Measurements from ENCODE around the gene GSTM5.

GSTM5 gene

GRCh38 chr1:109732390-109732881 is 20.4 kb downstream of the GSTM5 start:
- Histone ChIP-seq H3K9me3 (ENCODE audit: insufficient read depth, low read depth, low read length) (no peaks in the 10 kb centered on the region), H4K20me1 (ENCODE audit: insufficient read depth, low read length, poor library complexity, severe bottlenecking) (no peaks in the 10 kb centered on the region), H3K4me3 (ENCODE audit: low read length, poor library complexity, severe bottlenecking) (no peak overlapping the region), H3K4me1 (ENCODE audit: insufficient read depth, low read length, poor library complexity, severe bottlenecking) (no peaks in the 10 kb centered on the region), H3K36me3 (ENCODE audit: insufficient read depth, low read length) (no peaks in the 10 kb centered on the region), H3K9ac (ENCODE audit: low read depth, low read length, poor library complexity, severe bottlenecking) (no peak overlapping the region), H3K79me2 (ENCODE audit: insufficient read depth, low read length) (no peaks in the 10 kb centered on the region), H2AFZ (ENCODE audit: low read length) (no peak overlapping the region), H3K27me3 (ENCODE audit: insufficient read depth, low read length, poor library complexity, severe bottlenecking) (no peaks in the 10 kb centered on the region), H3F3A (ENCODE audit: low read depth) (no peaks in the 10 kb centered on the region), H3K4me2 (ENCODE audit: low read depth, low read length, poor library complexity, severe bottlenecking) (no peak overlapping the region), H3K9me2 (replicated peaks; ENCODE audit: low read depth, low read length) (no peaks in the 10 kb centered on the region)
- TF ChIP-seq EZH2phosphoT487 (IDR thresholded peaks at IDR 0.05; ENCODE audit: borderline replicate concordance), result no peak
- TF ChIP-seq, protein P1, sequence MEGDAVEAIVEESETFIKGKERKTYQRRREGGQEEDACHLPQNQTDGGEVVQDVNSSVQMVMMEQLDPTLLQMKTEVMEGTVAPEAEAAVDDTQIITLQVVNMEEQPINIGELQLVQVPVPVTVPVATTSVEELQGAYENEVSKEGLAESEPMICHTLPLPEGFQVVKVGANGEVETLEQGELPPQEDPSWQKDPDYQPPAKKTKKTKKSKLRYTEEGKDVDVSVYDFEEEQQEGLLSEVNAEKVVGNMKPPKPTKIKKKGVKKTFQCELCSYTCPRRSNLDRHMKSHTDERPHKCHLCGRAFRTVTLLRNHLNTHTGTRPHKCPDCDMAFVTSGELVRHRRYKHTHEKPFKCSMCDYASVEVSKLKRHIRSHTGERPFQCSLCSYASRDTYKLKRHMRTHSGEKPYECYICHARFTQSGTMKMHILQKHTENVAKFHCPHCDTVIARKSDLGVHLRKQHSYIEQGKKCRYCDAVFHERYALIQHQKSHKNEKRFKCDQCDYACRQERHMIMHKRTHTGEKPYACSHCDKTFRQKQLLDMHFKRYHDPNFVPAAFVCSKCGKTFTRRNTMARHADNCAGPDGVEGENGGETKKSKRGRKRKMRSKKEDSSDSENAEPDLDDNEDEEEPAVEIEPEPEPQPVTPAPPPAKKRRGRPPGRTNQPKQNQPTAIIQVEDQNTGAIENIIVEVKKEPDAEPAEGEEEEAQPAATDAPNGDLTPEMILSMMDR (conservative IDR thresholded peaks at IDR 0.05; ENCODE audit: low read length), result no peak

- H3F3A ChIP-seq (ENCODE audit: low read depth), result no peaks in the 10 kb centered on the region
- no peaks in the 10 kb centered on the region for H3K9me3 ChIP-seq (ENCODE audit: insufficient read depth, low read depth, low read length)
- no peaks in the 10 kb centered on the region for H3K79me2 ChIP-seq (ENCODE audit: insufficient read depth, low read length)
- TF ChIP-seq, protein P1 (conservative IDR thresholded peaks at IDR 0.05; ENCODE audit: low read length), result no peak
- TF ChIP-seq EZH2phosphoT487 (IDR thresholded peaks at IDR 0.05; ENCODE audit: borderline replicate concordance), result no peak
- no peaks in the 10 kb centered on the region for H4K20me1 ChIP-seq (ENCODE audit: insufficient read depth, low read length, poor library complexity, severe bottlenecking)
- no peaks in the 10 kb centered on the region for H3K4me1 ChIP-seq (ENCODE audit: insufficient read depth, low read length, poor library complexity, severe bottlenecking)
- no peak overlapping the region for H3K4me2 ChIP-seq (ENCODE audit: low read depth, low read length, poor library complexity, severe bottlenecking)
- H2AFZ ChIP-seq (ENCODE audit: low read length), result no peak overlapping the region
- no peaks in the 10 kb centered on the region for H3K36me3 ChIP-seq (ENCODE audit: insufficient read depth, low read length)
- H3K9ac ChIP-seq (ENCODE audit: low read depth, low read length, poor library complexity, severe bottlenecking), result no peak overlapping the region
- H3K4me3 ChIP-seq (ENCODE audit: low read length, poor library complexity, severe bottlenecking), result no peak overlapping the region
- no peaks in the 10 kb centered on the region for H3K27me3 ChIP-seq (ENCODE audit: insufficient read depth, low read length, poor library complexity, severe bottlenecking)
- no peaks in the 10 kb centered on the region for H3K9me2 ChIP-seq (replicated peaks; ENCODE audit: low read depth, low read length)
Observed at GRCh38 chr1:109733236-109733870, 21.3 kb downstream of the GSTM5 start.

DNA sequence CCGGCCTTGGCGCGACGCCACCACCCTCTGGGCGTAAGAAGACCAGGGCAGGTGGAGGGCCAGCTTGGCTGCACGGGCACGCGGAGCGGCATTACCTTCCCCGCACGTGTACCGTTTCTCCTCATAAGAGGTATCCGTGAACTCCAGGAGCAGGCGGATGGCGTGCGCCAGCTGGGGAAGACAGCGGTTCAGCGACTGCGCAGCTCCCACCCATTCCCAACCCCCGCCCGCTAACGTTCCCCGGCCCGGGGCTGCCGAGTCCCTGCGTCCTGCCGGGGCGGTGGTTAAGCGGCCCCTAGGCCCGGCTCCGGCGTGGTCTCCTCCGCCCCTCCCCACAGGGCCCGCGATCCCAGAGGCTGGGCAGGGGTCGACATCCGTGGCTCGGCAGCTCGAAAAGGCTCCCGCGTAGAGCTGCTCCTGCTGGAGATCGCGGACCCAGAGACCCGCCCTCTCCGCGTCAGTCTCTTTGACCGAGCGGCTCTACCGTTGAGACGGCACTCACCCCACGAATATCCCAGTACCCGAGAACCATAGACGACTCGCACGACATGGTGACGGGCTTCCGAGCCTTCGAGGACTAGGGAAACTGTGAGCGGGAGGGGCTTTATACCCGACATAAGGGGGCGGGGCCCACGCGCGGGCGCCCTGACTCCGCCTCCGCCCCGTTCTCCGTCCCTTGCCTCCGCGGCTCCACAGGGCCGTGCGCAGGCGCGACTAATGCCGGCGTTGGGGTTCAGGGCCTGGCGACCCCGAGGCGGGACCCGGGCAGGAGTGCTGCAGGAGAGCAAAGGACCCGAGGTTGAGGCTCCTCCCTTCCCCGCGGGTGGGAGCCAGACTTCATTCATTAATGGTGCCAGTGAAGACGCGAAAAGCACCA is 27.9 kb downstream of the GSTM5 start:
- peak overlapping the region; percentile 89 for H2AFZ ChIP-seq (ENCODE audit: low read length)
- no peaks in the 10 kb centered on the region for H3K4me1 ChIP-seq (ENCODE audit: insufficient read depth, low read length, poor library complexity, severe bottlenecking)
- no peaks in the 10 kb centered on the region for H3K27me3 ChIP-seq (ENCODE audit: insufficient read depth, low read length, poor library complexity, severe bottlenecking)
- peak overlapping the region; percentile 62 for H3K9ac ChIP-seq (ENCODE audit: low read depth, low read length, poor library complexity, severe bottlenecking)
- no peaks in the 10 kb centered on the region for H3K36me3 ChIP-seq (ENCODE audit: insufficient read depth, low read length)
- H3K9me3 ChIP-seq (ENCODE audit: insufficient read depth, low read depth, low read length), result no peaks in the 10 kb centered on the region
- H3K79me2 ChIP-seq (ENCODE audit: insufficient read depth, low read length), result no peaks in the 10 kb centered on the region
- TF ChIP-seq, protein P1 (conservative IDR thresholded peaks at IDR 0.05; ENCODE audit: low read length), result no peak
- TF ChIP-seq EZH2phosphoT487 (IDR thresholded peaks at IDR 0.05; ENCODE audit: borderline replicate concordance), result no peak
- H4K20me1 ChIP-seq (ENCODE audit: insufficient read depth, low read length, poor library complexity, severe bottlenecking), result no peaks in the 10 kb centered on the region
- H3K4me3 ChIP-seq (ENCODE audit: low read length, poor library complexity, severe bottlenecking), result peak overlapping the region; percentile 71
- no peaks in the 10 kb centered on the region for H3K9me2 ChIP-seq (replicated peaks; ENCODE audit: low read depth, low read length)
- peak overlapping the region; percentile 63 for H3K4me2 ChIP-seq (ENCODE audit: low read depth, low read length, poor library complexity, severe bottlenecking)
- H3F3A ChIP-seq (ENCODE audit: low read depth), result no peaks in the 10 kb centered on the region

All from Loucy (cell line).